WI38 (cell line): Measurements from ENCODE around the gene CERK.

Experiments used
- H3K4me3 ChIP-seq: 2 replicates; pipeline ENCODE4 v1.5.1; 2011; ENCODE audit warnings: low read depth, mild to moderate bottlenecking, control low read depth, low read length
- CTCF ChIP-seq: IDR thresholded peaks from 2 replicates; pipeline ENCODE4 v1.5.1; 2012; ENCODE audit warnings: low read depth, mild to moderate bottlenecking, control low read depth, low read length

Gene CERK

DNA sequence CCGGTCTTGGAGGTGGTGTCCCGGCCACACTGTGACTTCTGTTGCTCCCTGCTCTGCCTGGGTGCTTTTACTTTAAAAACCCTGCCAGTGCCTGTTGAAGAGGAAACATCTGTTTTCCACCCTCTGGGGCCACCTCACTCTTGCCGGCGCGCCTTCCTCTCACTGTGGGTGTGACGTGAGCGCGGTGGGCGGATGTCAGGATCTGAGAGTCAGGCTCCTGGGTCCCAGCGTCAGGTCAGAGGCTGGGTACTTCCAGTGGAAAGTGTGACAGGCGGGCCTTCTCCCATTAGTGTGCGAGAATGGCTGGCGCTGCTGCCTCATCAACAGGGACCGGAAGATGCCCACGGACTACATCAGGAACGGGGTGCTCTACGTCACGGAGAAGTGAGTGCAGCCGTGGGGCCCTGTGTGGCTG is 63.7 kb downstream of the CERK start:
- H3K4me3 ChIP-seq: no peak overlapping the region
- TF ChIP-seq CTCF: no peak

DNA sequence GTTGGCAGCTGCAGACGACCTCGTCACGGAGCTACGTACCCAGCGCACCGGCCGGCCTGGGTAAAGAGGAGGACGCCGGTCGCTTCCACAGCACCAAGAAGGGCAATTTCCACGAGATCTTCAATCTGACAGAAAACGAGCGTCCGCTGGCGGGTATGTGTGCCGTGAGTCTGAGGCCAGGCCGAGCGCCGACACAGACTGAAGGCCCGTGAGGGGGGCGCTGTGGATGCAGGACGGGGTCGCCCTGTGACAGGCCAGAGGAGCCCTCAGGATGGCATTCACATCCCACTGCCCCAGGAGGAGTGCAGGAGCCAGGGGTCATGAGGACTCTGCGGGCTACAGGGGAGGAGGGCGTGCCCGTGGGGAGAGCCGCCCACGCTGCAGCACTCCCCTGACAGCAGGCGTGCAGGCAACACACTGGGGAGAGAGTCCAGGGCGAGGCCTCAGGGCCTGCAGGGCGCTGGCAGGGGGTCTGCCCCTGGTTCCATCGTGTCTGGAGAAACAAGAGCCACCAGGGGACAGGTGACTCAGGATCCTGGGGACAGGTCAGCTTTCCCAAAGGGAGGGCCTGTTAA is 64.3 kb downstream of the CERK start:
- H3K4me3 ChIP-seq: no peak overlapping the region

DNA sequence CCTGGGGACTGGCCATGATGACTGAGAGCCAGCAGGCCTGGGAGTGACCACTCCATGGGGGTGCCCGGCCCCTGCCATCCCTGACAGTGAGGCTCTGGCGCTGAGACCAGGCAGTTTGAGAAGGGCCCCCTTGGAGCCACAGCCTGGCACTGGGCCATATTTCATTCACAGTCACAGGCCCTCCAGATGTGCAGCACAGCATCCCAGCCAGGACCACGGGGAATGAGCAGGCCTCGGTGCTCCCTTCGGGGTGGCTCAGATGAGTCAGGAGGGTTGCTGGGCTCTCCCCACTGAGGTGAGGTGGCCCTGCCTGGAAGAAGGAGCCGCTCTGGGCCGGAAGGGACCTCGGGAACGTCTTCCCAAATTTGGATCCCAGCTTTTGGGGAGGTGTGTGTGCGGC is 64.8 kb downstream of the CERK start:
- no peak for TF ChIP-seq CTCF
- no peak overlapping the region for H3K4me3 ChIP-seq

More for the DNA sequence above, 64.3 kb downstream of the CERK start:
- no peak for TF ChIP-seq CTCF

DNA sequence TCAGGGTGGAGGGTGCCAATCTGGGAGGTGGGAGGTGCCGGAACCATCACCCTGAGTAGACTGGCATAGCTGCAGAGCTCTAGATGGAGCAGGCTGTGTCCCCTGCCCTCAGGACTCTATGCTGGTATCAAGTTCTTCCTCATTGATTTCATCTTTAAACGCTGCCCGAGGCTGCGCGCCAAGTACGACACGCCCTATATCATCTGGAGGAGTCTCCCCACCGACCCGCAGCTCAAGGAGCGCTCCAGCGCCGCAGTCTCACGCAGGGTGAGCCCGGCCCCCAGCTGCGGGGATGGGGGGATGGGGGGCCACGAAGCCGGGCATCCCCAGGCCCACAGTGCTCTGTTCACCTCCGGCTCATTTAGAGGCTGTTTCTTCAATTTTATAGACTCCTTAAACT is 65.3 kb downstream of the CERK start:
- H3K4me3 ChIP-seq: no peak overlapping the region
- no peak for TF ChIP-seq CTCF

GRCh38 chr22:46671824-46672432 is 66.1 kb downstream of the CERK start:
- TF ChIP-seq CTCF: no peak
- H3K4me3 ChIP-seq: no peak overlapping the region

- no peak for TF ChIP-seq CTCF
- H3K4me3 ChIP-seq: no peak overlapping the region
These were observed 68.9 kb downstream of the CERK start for GRCh38 chr22:46669201-46669600.

- no peak overlapping the region for H3K4me3 ChIP-seq
- no peak for TF ChIP-seq CTCF
These were observed 69.9 kb downstream of the CERK start for GRCh38 chr22:46668116-46668515.
